SK-N-SH treated with all-trans-retinoic acid at 6 μM for 48 hours (cell line): ENCODE data around the gene MOK.

Source experiments
- BACH2 ChIP-seq: fragments of 250-450 bp; sonication (Bioruptor Pico); IDR thresholded peaks from 2 replicates; pipeline ENCODE4 v1.9.0; 2021; ENCODE audit warnings: mild to moderate bottlenecking, borderline replicate concordance
- CSDC2 ChIP-seq: fragments of 250-450 bp; sonication (Bioruptor Pico); IDR thresholded peaks from 2 replicates; pipeline ENCODE4 v1.5.0; 2020; ENCODE audit warnings: mild to moderate bottlenecking, moderate library complexity
- ISL1 ChIP-seq: fragments of 250-450 bp; sonication (Bioruptor Pico); IDR thresholded peaks from 2 replicates; pipeline ENCODE4 v2.1.2; 2022; ENCODE audit warnings: mild to moderate bottlenecking, moderate library complexity
- TF ChIP-seq, protein P1 (sequence below): fragments of 250-450 bp; sonication (Bioruptor Pico); IDR thresholded peaks from 2 replicates; pipeline ENCODE4 v1.5.1; 2021; ENCODE audit warnings: mild to moderate bottlenecking, moderate library complexity
- TF ChIP-seq, protein P2 (sequence below): fragments of 250-450 bp; sonication (Bioruptor Pico); IDR thresholded peaks from 2 replicates; pipeline ENCODE4 v1.8.0; 2020; ENCODE audit warnings: mild to moderate bottlenecking, moderate library complexity, borderline replicate concordance

DNA sequence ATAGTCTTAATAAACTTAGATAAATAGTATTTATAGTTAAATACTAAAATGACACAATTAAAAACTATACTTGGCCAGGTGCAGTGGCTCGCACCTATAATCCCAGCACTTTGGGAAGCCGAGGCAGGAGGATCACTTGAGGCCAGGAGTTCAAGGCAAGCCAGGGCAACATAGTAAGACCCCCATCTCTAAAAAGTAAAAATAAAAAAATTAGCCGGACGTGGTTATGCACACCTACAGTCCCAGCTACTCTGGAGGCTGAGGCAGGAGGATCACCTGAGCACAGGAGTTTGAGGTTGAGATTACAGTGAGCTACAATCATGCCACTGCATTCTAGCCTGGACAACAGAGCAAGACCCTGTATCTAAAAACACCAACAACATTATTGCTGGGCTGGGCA lies 41.7 kb upstream of the MOK start:
- TF ChIP-seq, protein P1, sequence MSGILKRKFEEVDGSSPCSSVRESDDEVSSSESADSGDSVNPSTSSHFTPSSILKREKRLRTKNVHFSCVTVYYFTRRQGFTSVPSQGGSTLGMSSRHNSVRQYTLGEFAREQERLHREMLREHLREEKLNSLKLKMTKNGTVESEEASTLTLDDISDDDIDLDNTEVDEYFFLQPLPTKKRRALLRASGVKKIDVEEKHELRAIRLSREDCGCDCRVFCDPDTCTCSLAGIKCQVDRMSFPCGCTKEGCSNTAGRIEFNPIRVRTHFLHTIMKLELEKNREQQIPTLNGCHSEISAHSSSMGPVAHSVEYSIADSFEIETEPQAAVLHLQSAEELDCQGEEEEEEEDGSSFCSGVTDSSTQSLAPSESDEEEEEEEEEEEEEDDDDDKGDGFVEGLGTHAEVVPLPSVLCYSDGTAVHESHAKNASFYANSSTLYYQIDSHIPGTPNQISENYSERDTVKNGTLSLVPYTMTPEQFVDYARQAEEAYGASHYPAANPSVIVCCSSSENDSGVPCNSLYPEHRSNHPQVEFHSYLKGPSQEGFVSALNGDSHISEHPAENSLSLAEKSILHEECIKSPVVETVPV (CRISPR knock-in tag) = no peak
- TF ChIP-seq, protein P2, sequence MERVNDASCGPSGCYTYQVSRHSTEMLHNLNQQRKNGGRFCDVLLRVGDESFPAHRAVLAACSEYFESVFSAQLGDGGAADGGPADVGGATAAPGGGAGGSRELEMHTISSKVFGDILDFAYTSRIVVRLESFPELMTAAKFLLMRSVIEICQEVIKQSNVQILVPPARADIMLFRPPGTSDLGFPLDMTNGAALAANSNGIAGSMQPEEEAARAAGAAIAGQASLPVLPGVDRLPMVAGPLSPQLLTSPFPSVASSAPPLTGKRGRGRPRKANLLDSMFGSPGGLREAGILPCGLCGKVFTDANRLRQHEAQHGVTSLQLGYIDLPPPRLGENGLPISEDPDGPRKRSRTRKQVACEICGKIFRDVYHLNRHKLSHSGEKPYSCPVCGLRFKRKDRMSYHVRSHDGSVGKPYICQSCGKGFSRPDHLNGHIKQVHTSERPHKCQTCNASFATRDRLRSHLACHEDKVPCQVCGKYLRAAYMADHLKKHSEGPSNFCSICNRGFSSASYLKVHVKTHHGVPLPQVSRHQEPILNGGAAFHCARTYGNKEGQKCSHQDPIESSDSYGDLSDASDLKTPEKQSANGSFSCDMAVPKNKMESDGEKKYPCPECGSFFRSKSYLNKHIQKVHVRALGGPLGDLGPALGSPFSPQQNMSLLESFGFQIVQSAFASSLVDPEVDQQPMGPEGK (CRISPR knock-in tag) = no peak
- TF ChIP-seq ISL1 (CRISPR knock-in tag) (no peak), BACH2 (CRISPR knock-in tag) (no peak), CSDC2 (CRISPR knock-in tag) (no peak)
